ENCODE results near the gene ST6GALNAC5. TPM values are rescaled to one million over a fixed set of nuclear protein-coding genes. Genes with fewer than 3 reads are reported as not detected.

Gene ST6GALNAC5
- polyA plus RNA-seq, 1 experiment, result 1.6 TPM

DNA sequence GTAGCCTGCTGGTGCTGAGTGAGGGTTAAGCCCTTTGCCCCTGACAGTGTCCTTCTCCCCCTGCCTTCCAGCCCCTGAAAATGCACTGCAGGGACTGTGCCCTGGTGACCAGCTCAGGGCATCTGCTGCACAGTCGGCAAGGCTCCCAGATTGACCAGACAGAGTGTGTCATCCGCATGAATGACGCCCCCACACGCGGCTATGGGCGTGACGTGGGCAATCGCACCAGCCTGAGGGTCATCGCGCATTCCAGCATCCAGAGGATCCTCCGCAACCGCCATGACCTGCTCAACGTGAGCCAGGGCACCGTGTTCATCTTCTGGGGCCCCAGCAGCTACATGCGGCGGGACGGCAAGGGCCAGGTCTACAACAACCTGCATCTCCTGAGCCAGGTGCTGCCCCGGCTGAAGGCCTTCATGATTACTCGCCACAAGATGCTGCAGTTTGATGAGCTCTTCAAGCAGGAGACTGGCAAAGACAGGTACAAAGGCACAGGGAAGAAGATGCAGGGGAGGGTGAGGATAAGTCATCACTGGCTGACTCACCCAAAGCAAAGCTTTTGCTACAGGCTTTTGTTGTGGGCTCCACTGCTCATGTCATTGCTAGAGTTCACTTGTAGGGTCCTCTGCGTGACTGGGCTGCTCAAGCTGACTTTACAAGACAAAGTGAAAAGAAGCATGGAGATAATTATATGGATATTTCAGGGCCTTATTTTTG lies 177.0 kb downstream of the ST6GALNAC5 start:
- no peaks in the 10 kb centered on the region for H3K27me3 ChIP-seq (ENCODE audit: control insufficient read depth, insufficient read depth, low read length)
- POLR2A ChIA-PET, result no interaction called here

DNA sequence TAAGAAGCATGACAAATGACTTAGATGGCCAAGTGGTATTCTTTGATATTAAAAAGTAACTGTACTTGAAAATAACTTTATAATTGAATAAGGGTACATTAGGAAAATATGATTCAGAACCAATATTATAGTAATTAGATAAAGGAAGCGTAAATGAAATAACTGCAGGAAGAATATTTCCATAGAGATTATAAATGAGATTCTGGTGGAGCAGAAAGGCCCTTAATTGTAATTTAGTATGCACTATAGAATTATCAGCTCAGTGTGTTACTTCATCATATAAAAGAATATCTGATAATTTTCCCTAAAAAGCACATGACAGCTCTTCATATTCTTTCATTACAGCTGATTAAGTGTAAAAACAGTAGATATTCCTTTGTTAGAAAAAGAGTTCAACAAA lies 180.3 kb downstream of the ST6GALNAC5 start:
- no peak overlapping the region for H3K4me3 ChIP-seq (ENCODE audit: low read depth, low read length)
- no peak overlapping the region for H3K27ac ChIP-seq (ENCODE audit: low read depth, low read length)
- H3K27me3 ChIP-seq (ENCODE audit: control insufficient read depth, insufficient read depth, low read length), result no peaks in the 10 kb centered on the region
- ChIA-PET CTCF (no interaction called here), POLR2A (no interaction called here)
- TF ChIP-seq, protein P1, sequence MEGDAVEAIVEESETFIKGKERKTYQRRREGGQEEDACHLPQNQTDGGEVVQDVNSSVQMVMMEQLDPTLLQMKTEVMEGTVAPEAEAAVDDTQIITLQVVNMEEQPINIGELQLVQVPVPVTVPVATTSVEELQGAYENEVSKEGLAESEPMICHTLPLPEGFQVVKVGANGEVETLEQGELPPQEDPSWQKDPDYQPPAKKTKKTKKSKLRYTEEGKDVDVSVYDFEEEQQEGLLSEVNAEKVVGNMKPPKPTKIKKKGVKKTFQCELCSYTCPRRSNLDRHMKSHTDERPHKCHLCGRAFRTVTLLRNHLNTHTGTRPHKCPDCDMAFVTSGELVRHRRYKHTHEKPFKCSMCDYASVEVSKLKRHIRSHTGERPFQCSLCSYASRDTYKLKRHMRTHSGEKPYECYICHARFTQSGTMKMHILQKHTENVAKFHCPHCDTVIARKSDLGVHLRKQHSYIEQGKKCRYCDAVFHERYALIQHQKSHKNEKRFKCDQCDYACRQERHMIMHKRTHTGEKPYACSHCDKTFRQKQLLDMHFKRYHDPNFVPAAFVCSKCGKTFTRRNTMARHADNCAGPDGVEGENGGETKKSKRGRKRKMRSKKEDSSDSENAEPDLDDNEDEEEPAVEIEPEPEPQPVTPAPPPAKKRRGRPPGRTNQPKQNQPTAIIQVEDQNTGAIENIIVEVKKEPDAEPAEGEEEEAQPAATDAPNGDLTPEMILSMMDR (IDR thresholded peaks at IDR 0.05; ENCODE audit: low read depth, low read length), result no peak
- DNase-seq (ENCODE audit: low read depth, low spot score), result no peak
- H3K9me3 ChIP-seq (ENCODE audit: control insufficient read depth, insufficient read depth, low read length), result peaks cover 3% of the 10 kb centered on the region; the same call in 1 of the 2 replicates

More for the DNA sequence above, 177.0 kb downstream of the ST6GALNAC5 start:
- CTCF ChIA-PET, result no interaction called here
- DNase-seq (ENCODE audit: low read depth, low spot score), result no peak
- Histone ChIP-seq H3K9me3 (ENCODE audit: control insufficient read depth, insufficient read depth, low read length) (peaks cover 3% of the 10 kb centered on the region; the same call in 1 of the 2 replicates), H3K4me3 (ENCODE audit: low read depth, low read length) (no peak overlapping the region), H3K27ac (ENCODE audit: low read depth, low read length) (no peak overlapping the region)
- TF ChIP-seq, protein P1 (IDR thresholded peaks at IDR 0.05; ENCODE audit: low read depth, low read length), result no peak

DNA sequence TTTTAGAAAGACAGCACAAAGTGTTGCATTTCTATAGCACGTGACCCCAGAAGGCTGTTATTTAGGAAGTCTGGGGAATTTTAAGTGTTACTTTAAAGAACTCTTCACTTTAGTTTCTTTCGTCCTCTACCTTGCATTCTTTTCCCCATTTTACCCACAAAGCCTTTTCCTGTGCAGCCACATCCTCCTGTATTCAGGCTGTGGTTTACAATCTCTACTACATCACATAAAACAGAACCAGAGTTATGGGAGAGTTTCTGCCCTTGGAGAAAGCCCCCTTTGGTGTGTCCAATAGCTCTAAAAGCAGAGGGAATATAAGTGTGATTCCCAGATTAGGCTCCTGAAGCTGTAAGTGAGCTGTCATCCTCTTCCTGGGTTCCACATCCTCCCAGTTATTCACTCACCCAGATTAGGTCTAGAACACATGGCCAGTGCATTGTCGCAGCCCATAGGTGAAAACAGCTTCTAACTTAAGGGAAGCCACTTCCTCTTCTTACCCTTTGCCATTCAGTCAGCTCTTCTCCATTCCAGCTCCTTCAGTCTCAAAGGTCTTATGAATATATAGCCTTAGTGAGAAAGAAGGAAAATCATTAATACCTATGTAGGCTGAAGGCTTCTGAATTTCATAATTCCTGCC lies 180.8 kb downstream of the ST6GALNAC5 start:
- H3K27ac ChIP-seq (ENCODE audit: low read depth, low read length), result no peak overlapping the region
- DNase-seq (ENCODE audit: low read depth, low spot score), result no peak
- H3K4me3 ChIP-seq (ENCODE audit: low read depth, low read length), result no peak overlapping the region
- TF ChIP-seq, protein P1 (IDR thresholded peaks at IDR 0.05; ENCODE audit: low read depth, low read length), result no peak
- H3K27me3 ChIP-seq (ENCODE audit: control insufficient read depth, insufficient read depth, low read length), result no peaks in the 10 kb centered on the region
- H3K9me3 ChIP-seq (ENCODE audit: control insufficient read depth, insufficient read depth, low read length), result peaks cover 3% of the 10 kb centered on the region; the same call in 1 of the 2 replicates
- CTCF ChIA-PET, result no interaction called here
- POLR2A ChIA-PET, result no interaction called here

DNA sequence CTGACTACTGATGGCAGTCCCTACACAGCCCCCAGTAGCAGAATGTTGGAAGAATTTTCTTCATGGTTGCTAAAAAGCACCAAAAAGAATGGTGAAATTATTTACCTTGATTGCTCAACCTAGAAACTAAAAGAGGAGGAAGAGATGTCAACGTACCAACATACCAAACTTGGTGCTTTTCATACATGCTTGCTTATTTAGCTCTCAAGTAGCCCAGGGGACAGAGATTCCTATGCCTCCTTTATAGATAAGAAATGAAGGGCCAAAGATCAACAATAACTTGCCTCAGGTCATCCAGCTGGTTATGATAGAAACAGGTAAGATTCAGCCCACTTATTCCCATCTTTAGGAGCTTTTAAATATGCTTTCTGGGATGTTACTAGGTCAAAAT lies 181.3 kb downstream of the ST6GALNAC5 start:
- Histone ChIP-seq H3K27me3 (ENCODE audit: control insufficient read depth, insufficient read depth, low read length) (no peaks in the 10 kb centered on the region), H3K27ac (ENCODE audit: low read depth, low read length) (no peak overlapping the region), H3K4me3 (ENCODE audit: low read depth, low read length) (no peak overlapping the region), H3K9me3 (ENCODE audit: control insufficient read depth, insufficient read depth, low read length) (peaks cover 3% of the 10 kb centered on the region; the same call in 1 of the 2 replicates)
- DNase-seq (ENCODE audit: low read depth, low spot score), result no peak
- ChIA-PET CTCF (no interaction called here), POLR2A (no interaction called here)
- TF ChIP-seq, protein P1 (IDR thresholded peaks at IDR 0.05; ENCODE audit: low read depth, low read length), result no peak

DNA sequence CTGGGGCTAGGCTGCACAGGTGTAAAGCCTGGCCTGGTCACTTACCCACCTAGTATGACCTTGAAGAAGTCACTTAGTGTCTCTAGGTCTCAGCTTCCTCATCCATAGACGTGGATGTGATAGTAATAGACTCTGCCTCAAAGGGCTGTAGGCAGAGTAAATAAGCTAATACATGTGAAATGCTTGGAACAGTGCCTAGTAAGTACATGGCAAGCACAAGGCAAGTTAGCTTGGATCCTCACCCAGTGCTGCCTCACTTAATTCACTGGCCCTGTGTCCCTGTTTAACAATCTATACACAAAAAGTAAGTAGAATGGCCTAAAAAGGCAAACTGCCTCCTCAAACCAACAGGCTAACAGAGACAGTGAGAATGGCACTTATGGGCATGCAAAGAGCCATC lies 184.1 kb downstream of the ST6GALNAC5 start:
- Histone ChIP-seq H3K27me3 (ENCODE audit: control insufficient read depth, insufficient read depth, low read length) (no peaks in the 10 kb centered on the region), H3K27ac (ENCODE audit: low read depth, low read length) (no peak overlapping the region), H3K4me3 (ENCODE audit: low read depth, low read length) (no peak overlapping the region), H3K9me3 (ENCODE audit: control insufficient read depth, insufficient read depth, low read length) (no peaks in the 10 kb centered on the region)
- POLR2A ChIA-PET, result no interaction called here
- DNase-seq (ENCODE audit: low read depth, low spot score), result no peak
- TF ChIP-seq, protein P1 (IDR thresholded peaks at IDR 0.05; ENCODE audit: low read depth, low read length), result no peak
- CTCF ChIA-PET, result no interaction called here

All from AG04450 (cell line).